Naive thymus-derived CD8-positive, alpha-beta T cell (primary cell): ENCODE results near the gene CDKAL1. TPM values are rescaled to one million over a fixed set of nuclear protein-coding genes. Genes with fewer than 3 reads are reported as not detected.

Source experiments
- ATAC-seq, 2 donors: fragments of 150-1000 bp; cut with Tn5 transposase in 1 of 2; sonication (Bioruptor Pico), chemical (Tn5 transposase) in 1 of 2; 1 replicate in 1 of 2; 2 replicates in 1 of 2; pipeline ENCODE4 v1.10.0; 2021; ENCODE audit warnings: mild to moderate bottlenecking in 2 of 2, moderate library complexity in 2 of 2
- POLR2A ChIA-PET: fragments of 350-600 bp; sonication (Branson Sonifier 250); formaldehyde crosslinking; loops from one replicate; lab custom pipeline; 2021; ENCODE audit warnings: antibody characterized with exemption; lab: Charles Lee
- DNase-seq, 10 donors: peaks; one replicate each; pipeline versions ENCODE4 v3.0.0 to v3.0.0-alpha.2; 2020 to 2022
- H3K27ac Mint-ChIP-seq, 10 donors: one replicate each; pipeline ENCODE4 v1.8.0; 2020 to 2022; ENCODE audit warnings: mild to moderate bottlenecking in 10 of 10, mixed read lengths in 10 of 10, moderate library complexity in 4 of 10, inconsistent platforms in 1 of 10
- H3K27me3 Mint-ChIP-seq, 5 donors: one replicate each; pipeline ENCODE4 v1.8.0; 2021 to 2022; ENCODE audit warnings: mixed read lengths in 5 of 5
- H3K36me3 Mint-ChIP-seq, 3 donors: one replicate each; pipeline ENCODE4 v1.8.0; 2020 to 2022; ENCODE audit warnings: mixed read lengths in 3 of 3, mild to moderate bottlenecking in 2 of 3, inconsistent platforms in 1 of 3
- H3K4me1 Mint-ChIP-seq, 4 donors: one replicate each; pipeline ENCODE4 v1.8.0; 2021 to 2022; ENCODE audit warnings: mixed read lengths in 4 of 4
- H3K4me3 Mint-ChIP-seq, 10 donors: one replicate each; pipeline ENCODE4 v1.8.0; 2020 to 2022; ENCODE audit warnings: mild to moderate bottlenecking in 10 of 10, mixed read lengths in 10 of 10, moderate library complexity in 6 of 10, inconsistent platforms in 1 of 10
- H3K9me3 Mint-ChIP-seq, 9 donors: one replicate each; pipeline ENCODE4 v1.8.0; 2020 to 2022; ENCODE audit warnings: mixed read lengths in 9 of 9, mild to moderate bottlenecking in 3 of 9, inconsistent platforms in 1 of 9, moderate library complexity in 1 of 9
- polyA plus RNA-seq, 3 donors: library from polyadenylated mRNA; unstranded; fragments of 300-500 nt; fragmentation: Illumina TruSeq; gene quantifications; one replicate each; pipeline ENCODE4 v1.2.3, GENCODE V29; 2021
- total RNA-seq, 8 experiments: library from RNA in 2 of 8; stranded (reverse) in 2 of 8; gene quantifications; one replicate each; pipeline ENCODE4 v1.2.3 and lab custom pipeline; 2021 to 2026

Gene CDKAL1
- total and polyA plus RNA-seq, 5 experiments from 2014 or later, result 21.5 to 36.7 (median 29.1) TPM

- H3K4me1 Mint-ChIP-seq, result no peaks in the 10 kb centered on the region
- POLR2A ChIA-PET, result no interaction called here
- H3K27me3 Mint-ChIP-seq, result no peaks in the 10 kb centered on the region
- H3K4me3 Mint-ChIP-seq, result no peak overlapping the region
- H3K9me3 Mint-ChIP-seq, result peaks cover 4 to 18% (median 7%) of the 10 kb centered on the region in 9 donors
- H3K36me3 Mint-ChIP-seq, result peaks cover 20 to 33% (median 23%) of the 10 kb centered on the region in 3 donors
- DNase-seq (no peak), ATAC-seq (no peak)
- no peak overlapping the region for H3K27ac Mint-ChIP-seq
These were observed 444.8 kb downstream of the CDKAL1 start for GRCh38 chr6:20979076-20979475.

GRCh38 chr6:20983961-20984360 is 449.7 kb downstream of the CDKAL1 start:
- DNase-seq (no peak), ATAC-seq (no peak)
- Mint-ChIP-seq H3K36me3 (peaks cover 26 to 47% (median 32%) of the 10 kb centered on the region in 3 donors), H3K4me1 (peaks cover 0 to 2% (median 0%) of the 10 kb centered on the region in 4 donors), H3K27me3 (no peaks in the 10 kb centered on the region), H3K4me3 (no peak overlapping the region), H3K9me3 (peaks cover 4 to 27% (median 12%) of the 10 kb centered on the region in 9 donors), H3K27ac (no peak overlapping the region)
- POLR2A ChIA-PET, result no interaction called here

GRCh38 chr6:20985821-20986220 is 451.6 kb downstream of the CDKAL1 start:
- Mint-ChIP-seq H3K4me3 (no peak overlapping the region), H3K27me3 (no peaks in the 10 kb centered on the region), H3K36me3 (peaks cover 20 to 40% (median 30%) of the 10 kb centered on the region in 3 donors), H3K27ac (no peak overlapping the region), H3K4me1 (peaks cover 0 to 2% (median 0%) of the 10 kb centered on the region in 4 donors), H3K9me3 (peaks cover 5 to 24% (median 12%) of the 10 kb centered on the region in 9 donors)
- POLR2A ChIA-PET, result no interaction called here
- ATAC-seq (no peak), DNase-seq (no peak)

- H3K36me3 Mint-ChIP-seq, result peaks cover 22 to 47% (median 36%) of the 10 kb centered on the region in 3 donors
- POLR2A ChIA-PET, result no interaction called here
- no peak overlapping the region for H3K4me3 Mint-ChIP-seq
- no peak overlapping the region for H3K27ac Mint-ChIP-seq
- ATAC-seq, result no peak
- peaks cover 0 to 2% (median 0%) of the 10 kb centered on the region in 4 donors for H3K4me1 Mint-ChIP-seq
- H3K9me3 Mint-ChIP-seq, result peaks cover 0 to 8% (median 0%) of the 10 kb centered on the region in 9 donors
- no peak for DNase-seq
- H3K27me3 Mint-ChIP-seq, result no peaks in the 10 kb centered on the region
These were observed 457.7 kb downstream of the CDKAL1 start for GRCh38 chr6:20991910-20992309.

GRCh38 chr6:20996099-20996498 is 461.8 kb downstream of the CDKAL1 start:
- ATAC-seq (no peak), DNase-seq (no peak)
- POLR2A ChIA-PET, result no interaction called here
- H3K4me3 Mint-ChIP-seq, result no peak overlapping the region
- H3K27me3 Mint-ChIP-seq, result no peaks in the 10 kb centered on the region
- H3K36me3 Mint-ChIP-seq, result peaks cover 17 to 58% (median 48%) of the 10 kb centered on the region in 3 donors
- no peaks in the 10 kb centered on the region for H3K4me1 Mint-ChIP-seq
- peaks cover 0 to 4% (median 0%) of the 10 kb centered on the region in 9 donors for H3K9me3 Mint-ChIP-seq
- no peak overlapping the region for H3K27ac Mint-ChIP-seq

GRCh38 chr6:20997143-20997769 is 463.0 kb downstream of the CDKAL1 start:
- H3K4me3 Mint-ChIP-seq, result no peak overlapping the region
- ATAC-seq, result no peak
- H3K27me3 Mint-ChIP-seq, result no peaks in the 10 kb centered on the region
- H3K9me3 Mint-ChIP-seq, result peaks cover 0 to 4% (median 0%) of the 10 kb centered on the region in 9 donors
- peak overlapping the region in 1 of 10 donors; percentile 7 for H3K27ac Mint-ChIP-seq
- POLR2A ChIA-PET, result no interaction called here
- peaks cover 23 to 69% (median 60%) of the 10 kb centered on the region in 3 donors for H3K36me3 Mint-ChIP-seq
- DNase-seq, result no peak
- no peaks in the 10 kb centered on the region for H3K4me1 Mint-ChIP-seq

- ATAC-seq, result no peak
- H3K27ac Mint-ChIP-seq, result no peak overlapping the region
- no peaks in the 10 kb centered on the region for H3K27me3 Mint-ChIP-seq
- POLR2A ChIA-PET, result no interaction called here
- peaks cover 23 to 69% (median 64%) of the 10 kb centered on the region in 3 donors for H3K36me3 Mint-ChIP-seq
- no peak for DNase-seq
- peaks cover 0 to 4% (median 0%) of the 10 kb centered on the region in 9 donors for H3K9me3 Mint-ChIP-seq
- H3K4me3 Mint-ChIP-seq, result no peak overlapping the region
- no peaks in the 10 kb centered on the region for H3K4me1 Mint-ChIP-seq
These were observed 463.5 kb downstream of the CDKAL1 start for GRCh38 chr6:20997770-20998147.

- DNase-seq (no peak), ATAC-seq (no peak)
- POLR2A ChIA-PET, result no interaction called here
- Mint-ChIP-seq H3K4me1 (peaks cover 0 to 5% (median 0%) of the 10 kb centered on the region in 4 donors), H3K27me3 (no peaks in the 10 kb centered on the region), H3K36me3 (peaks cover 26 to 74% (median 69%) of the 10 kb centered on the region in 3 donors), H3K4me3 (no peak overlapping the region), H3K27ac (peak overlapping the region in 1 of 10 donors; percentile 8), H3K9me3 (peaks cover 0 to 4% (median 0%) of the 10 kb centered on the region in 9 donors)
These were observed 464.6 kb downstream of the CDKAL1 start for GRCh38 chr6:20998748-20999448.

GRCh38 chr6:21000331-21000801 is 466.1 kb downstream of the CDKAL1 start:
- ATAC-seq (no peak), DNase-seq (no peak)
- H3K27me3 Mint-ChIP-seq, result no peaks in the 10 kb centered on the region
- peak overlapping the region in 1 of 10 donors; percentile 15 for H3K27ac Mint-ChIP-seq
- POLR2A ChIA-PET, result no interaction called here
- H3K9me3 Mint-ChIP-seq, result no peaks in the 10 kb centered on the region
- peaks cover 0 to 8% (median 0%) of the 10 kb centered on the region in 4 donors for H3K4me1 Mint-ChIP-seq
- no peak overlapping the region for H3K4me3 Mint-ChIP-seq
- peaks cover 22 to 74% (median 63%) of the 10 kb centered on the region in 3 donors for H3K36me3 Mint-ChIP-seq

GRCh38 chr6:21001736-21002135 is 467.5 kb downstream of the CDKAL1 start:
- H3K36me3 Mint-ChIP-seq, result peaks cover 24 to 73% (median 70%) of the 10 kb centered on the region in 3 donors
- DNase-seq (no peak), ATAC-seq (no peak)
- H3K4me1 Mint-ChIP-seq, result peaks cover 0 to 12% (median 0%) of the 10 kb centered on the region in 4 donors
- peaks cover 0 to 2% (median 0%) of the 10 kb centered on the region in 9 donors for H3K9me3 Mint-ChIP-seq
- no peaks in the 10 kb centered on the region for H3K27me3 Mint-ChIP-seq
- H3K4me3 Mint-ChIP-seq, result no peak overlapping the region
- POLR2A ChIA-PET, result no interaction called here
- H3K27ac Mint-ChIP-seq, result no peak overlapping the region

GRCh38 chr6:21003780-21004541 is 469.7 kb downstream of the CDKAL1 start:
- peaks cover 0 to 12% (median 1%) of the 10 kb centered on the region in 4 donors for H3K4me1 Mint-ChIP-seq
- DNase-seq, result no peak
- no peak overlapping the region for H3K27ac Mint-ChIP-seq
- ATAC-seq, result no peak
- peaks cover 0 to 12% (median 5%) of the 10 kb centered on the region in 9 donors for H3K9me3 Mint-ChIP-seq
- H3K36me3 Mint-ChIP-seq, result peaks cover 34 to 79% (median 74%) of the 10 kb centered on the region in 3 donors
- H3K27me3 Mint-ChIP-seq, result no peaks in the 10 kb centered on the region
- no peak overlapping the region for H3K4me3 Mint-ChIP-seq
- POLR2A ChIA-PET, result no interaction called here

- no peak overlapping the region for H3K4me3 Mint-ChIP-seq
- no peaks in the 10 kb centered on the region for H3K27me3 Mint-ChIP-seq
- DNase-seq (no peak), ATAC-seq (no peak)
- H3K4me1 Mint-ChIP-seq, result peaks cover 0 to 12% (median 1%) of the 10 kb centered on the region in 4 donors
- H3K27ac Mint-ChIP-seq, result no peak overlapping the region
- H3K36me3 Mint-ChIP-seq, result peaks cover 49 to 76% (median 70%) of the 10 kb centered on the region in 3 donors
- POLR2A ChIA-PET, result no interaction called here
- peaks cover 3 to 26% (median 12%) of the 10 kb centered on the region in 9 donors for H3K9me3 Mint-ChIP-seq
These were observed 471.7 kb downstream of the CDKAL1 start for GRCh38 chr6:21005816-21006570.
